Measurements from ENCODE around the gene PRSS50. TPM values are rescaled to one million over a fixed set of nuclear protein-coding genes. Genes with fewer than 3 reads are reported as not detected.

The PRSS50 gene
- total RNA-seq = not detected in 2 replicates

GRCh38 chr3:46717447-46718231 is at the start of gene PRSS50:
PRSS50 (minus strand) TSS chr3:46717869; CDS start chr3:46717824, 45 bp downstream.

GRCh38 chr3:46701181-46701939 is 16.3 kb downstream of the PRSS50 start, which contains the start of gene TMIE:
TMIE (plus strand) TSS chr3:46701392; CDS start chr3:46701488, 96 bp downstream.

GRCh38 chr3:46693038-46693891 is 24.4 kb downstream of the PRSS50 start, which contains the start of gene ALS2CL:
ALS2CL (minus strand) TSS chr3:46693679; CDS start chr3:46689440, 4,239 bp downstream.

Other genes with a start within 250 kb of the PRSS50 start
- gene RTP3, start 219.9 kb downstream of the PRSS50 start, total RNA-seq = not detected in 2 replicates
- gene LRRC2, start 151.6 kb downstream of the PRSS50 start, total RNA-seq = under 0.01 and 0.17 TPM in 2 replicates
- not detected in 2 replicates for gene FAM240A, start 105.3 kb downstream of the PRSS50 start, total RNA-seq
- gene ALS2CL, start 24.2 kb downstream of the PRSS50 start, total RNA-seq = 4.0 and 7.0 TPM in 2 replicates
- gene TMIE, start 16.5 kb downstream of the PRSS50 start, total RNA-seq = 0.09 TPM in 1 of 2 replicates, not detected in the other
- gene MYL3, start 145.6 kb upstream of the PRSS50 start, total RNA-seq = 0.09 TPM in 1 of 2 replicates, not detected in the other
- 0.17 TPM in 1 of 2 replicates, not detected in the other for gene PTH1R, start 159.9 kb upstream of the PRSS50 start, total RNA-seq